Uterus (tissue), 4 donors: ENCODE results near the gene MLXIP. TPM values are rescaled to one million over a fixed set of nuclear protein-coding genes. Genes with fewer than 3 reads are reported as not detected.

ENCODE experiments used
- DNase-seq, 2 donors: peaks; one replicate each; pipeline ENCODE4 v3.0.0-alpha.2; 2019 to 2020
- H3K27ac ChIP-seq, 2 donors: fragments of 200-600 bp; sonication (generic); 1 replicate in 1 of 2; 2 replicates in 1 of 2; pipeline ENCODE4 v1.5.1; 2016 to 2018
- H3K27me3 ChIP-seq, 2 donors: fragments of 200-600 bp; sonication (generic); one replicate each; pipeline ENCODE4 v1.5.1; 2018 to 2019; ENCODE audit warnings: control low read depth in 1 of 2
- H3K36me3 ChIP-seq, 2 donors: fragments of 200-600 bp; sonication (generic); one replicate each; pipeline ENCODE4 v1.5.1; 2019; ENCODE audit warnings: control low read depth in 1 of 2
- H3K4me1 ChIP-seq, 2 donors: fragments of 200-600 bp; sonication (generic); one replicate each; pipeline ENCODE4 v1.5.1; 2018 to 2019; ENCODE audit warnings: control low read depth in 1 of 2
- H3K4me3 ChIP-seq, 2 donors: fragments of 200-600 bp; sonication (generic); 1 replicate in 1 of 2; 2 replicates in 1 of 2; pipeline ENCODE4 v1.5.1; 2018 to 2019; ENCODE audit warnings: mild to moderate bottlenecking in 1 of 2
- H3K9me3 ChIP-seq, 2 donors: fragments of 200-600 bp; sonication (generic); one replicate each; pipeline ENCODE4 v1.5.1; 2019; ENCODE audit warnings: control low read depth in 1 of 2
- CTCF ChIP-seq, 4 experiments: fragments of 200-600 bp in 2 of 4; fragments of 450-650 bp in 2 of 4; sonication (generic) in 2 of 4; IDR thresholded peaks; one replicate each; pipeline ENCODE4 v1.5.1; 2016 to 2019; ENCODE audit warnings: antibody characterized with exemption in 4 of 4, mild to moderate bottlenecking in 2 of 4, moderate library complexity in 1 of 4
- POLR2A ChIP-seq, 2 donors: fragments of 450-650 bp; IDR thresholded peaks; one replicate each; pipeline ENCODE4 v1.6.1; 2016; ENCODE audit warnings: antibody characterized with exemption in 2 of 2, mild to moderate bottlenecking in 1 of 2, moderate library complexity in 1 of 2
- intact Hi-C: fragments of 100-400 bp; cut with DNase I; formaldehyde crosslinking; loops from one replicate; pipeline ENCODE4 v1.15.1; 2023; ENCODE audit warnings: low total_unique reads
- total RNA-seq, 4 donors: library from RNA; depleted of rRNA in 3 of 4; stranded (reverse); fragments of >200 nt in 3 of 4; gene quantifications; one replicate each; pipeline versions ENCODE4 v1.1.0 to v1.2.4, GENCODE V29; 2014 to 2023
- donor health status: DM: yes; HTN: yes; CAD: no.

The MLXIP gene
- total RNA-seq, 4 donors from 2014 or later = 21.5 to 88.7 (median 24.7) TPM

- no peak overlapping the region for H3K27ac ChIP-seq
- intact Hi-C loops = no loop called here
- no peaks in the 10 kb centered on the region for H3K36me3 ChIP-seq
- no peaks in the 10 kb centered on the region for H3K9me3 ChIP-seq
- H3K27me3 ChIP-seq = no peaks in the 10 kb centered on the region
- DNase-seq = no peak
- TF ChIP-seq CTCF (IDR thresholded peaks at IDR 0.05) (no peak), POLR2A (IDR thresholded peaks at IDR 0.05) (no peak)
- H3K4me3 ChIP-seq = no peak overlapping the region
- no peaks in the 10 kb centered on the region for H3K4me1 ChIP-seq
Measured at GRCh38 chr12:122144885-122145284, 66.3 kb downstream of the MLXIP start.

- Histone ChIP-seq H3K36me3 (no peaks in the 10 kb centered on the region), H3K4me1 (no peaks in the 10 kb centered on the region), H3K9me3 (no peaks in the 10 kb centered on the region), H3K4me3 (no peak overlapping the region), H3K27me3 (no peaks in the 10 kb centered on the region), H3K27ac (no peak overlapping the region)
- no peak for DNase-seq
- intact Hi-C loops = no loop called here
- TF ChIP-seq POLR2A (IDR thresholded peaks at IDR 0.05) (no peak), CTCF (IDR thresholded peaks at IDR 0.05) (no peak)
Measured at GRCh38 chr12:122145505-122146330, 67.2 kb downstream of the MLXIP start.

GRCh38 chr12:122147514-122148290, 69.1 kb downstream of the MLXIP start:
- no peak for TF ChIP-seq POLR2A (IDR thresholded peaks at IDR 0.05)
- TF ChIP-seq CTCF (IDR thresholded peaks at IDR 0.05) = no peak
- intact Hi-C loops = no loop called here
- Histone ChIP-seq H3K27me3 (no peaks in the 10 kb centered on the region), H3K36me3 (no peaks in the 10 kb centered on the region), H3K4me1 (no peaks in the 10 kb centered on the region), H3K4me3 (no peak overlapping the region), H3K27ac (no peak overlapping the region), H3K9me3 (no peaks in the 10 kb centered on the region)
- DNase-seq = no peak

GRCh38 chr12:122148657-122149056, 70.1 kb downstream of the MLXIP start:
- TF ChIP-seq POLR2A (IDR thresholded peaks at IDR 0.05) (no peak), CTCF (IDR thresholded peaks at IDR 0.05) (no peak)
- intact Hi-C loops = no loop called here
- Histone ChIP-seq H3K27ac (no peak overlapping the region), H3K9me3 (no peaks in the 10 kb centered on the region), H3K27me3 (no peaks in the 10 kb centered on the region), H3K4me3 (no peak overlapping the region), H3K4me1 (no peaks in the 10 kb centered on the region), H3K36me3 (no peaks in the 10 kb centered on the region)
- no peak for DNase-seq

- Histone ChIP-seq H3K4me3 (no peak overlapping the region), H3K4me1 (no peaks in the 10 kb centered on the region), H3K27me3 (no peaks in the 10 kb centered on the region), H3K27ac (no peak overlapping the region), H3K9me3 (no peaks in the 10 kb centered on the region), H3K36me3 (no peaks in the 10 kb centered on the region)
- DNase-seq = no peak
- no peak for TF ChIP-seq POLR2A (IDR thresholded peaks at IDR 0.05)
- no peak for TF ChIP-seq CTCF (IDR thresholded peaks at IDR 0.05)
- intact Hi-C loops = no loop called here
Measured at GRCh38 chr12:122150127-122150681, 71.6 kb downstream of the MLXIP start.
